ENCODE measurements around the gene MOG. TPM values are rescaled to one million over a fixed set of nuclear protein-coding genes. Genes with fewer than 3 reads are reported as not detected.
A peak's percentile ranks its signal among the peaks of the same experiment; 100 is the strongest.

MOG gene
- 12.6 TPM for total RNA-seq
- long read RNA-seq, partial matches to known transcripts = 0 of 1 reads
- long read RNA-seq, other reads (novel, unspliced or antisense) = 1 of 1 reads

GRCh38 chr6:29656798-29657197, at the start of gene MOG:
Gene MOG, plus strand, starts transcription at chr6:29657092. Its CDS starts 118 bp downstream, at chr6:29657210.
- intact Hi-C loops (cut with DNase I) = no loop called here
- ATAC-seq = peak; percentile 28
- DNase-seq (ENCODE audit: missing footprints) = no peak

- intact Hi-C loops (cut with DNase I) = no loop called here
- no peak for DNase-seq (ENCODE audit: missing footprints)
Measured at GRCh38 chr6:29608131-29608530, 48.8 kb upstream of the MOG start.

GRCh38 chr6:29610540-29610939, 46.4 kb upstream of the MOG start:
- ATAC-seq = no peak
- intact Hi-C loops (cut with DNase I) = no loop called here
- DNase-seq (ENCODE audit: missing footprints) = no peak

More at GRCh38 chr6:29608131-29608530, 48.8 kb upstream of the MOG start:
- no peak for ATAC-seq

GRCh38 chr6:29611426-29611825, 45.5 kb upstream of the MOG start:
- ATAC-seq (no peak), DNase-seq (ENCODE audit: missing footprints) (no peak)
- intact Hi-C loops (cut with DNase I) = no loop called here

DNA sequence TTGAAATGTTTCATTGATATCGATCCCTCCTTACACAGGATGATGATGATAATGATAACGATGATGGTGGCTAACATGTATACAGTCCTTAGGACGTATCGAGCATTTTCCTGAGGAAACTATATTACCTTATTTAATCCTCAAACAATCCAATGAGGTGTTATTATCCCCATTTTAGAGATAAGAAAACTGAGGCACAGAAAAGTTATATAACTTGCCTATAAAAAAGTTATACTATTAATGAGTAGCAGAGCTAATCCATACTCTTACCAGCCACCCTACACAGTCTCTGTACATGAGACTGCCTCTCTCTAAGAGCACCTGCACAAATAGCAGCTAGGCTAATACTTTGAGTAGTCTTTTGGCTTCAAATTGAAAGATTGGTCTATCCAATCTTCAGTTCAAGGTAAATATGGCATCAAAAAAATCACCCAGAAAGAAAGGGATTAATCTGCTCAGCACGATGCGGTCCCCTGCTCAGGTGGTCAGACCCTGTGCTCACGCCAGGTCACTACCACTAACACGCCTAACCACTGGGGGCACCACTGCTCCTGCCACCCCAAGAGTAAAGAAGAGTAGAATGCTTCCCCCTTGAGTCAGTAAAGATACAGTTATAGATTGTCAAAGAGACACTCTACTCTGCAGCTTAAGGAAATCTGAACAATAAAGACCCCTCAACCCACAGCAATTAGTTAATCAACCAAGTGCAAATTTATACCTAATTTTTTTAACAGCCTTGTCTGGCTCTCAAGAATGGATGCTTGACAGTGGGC, 38.9 kb upstream of the MOG start:
- intact Hi-C loops (cut with DNase I) = no loop called here
- no peak for DNase-seq (ENCODE audit: missing footprints)
- ATAC-seq = no peak

- intact Hi-C loops (cut with DNase I) = no loop called here
- DNase-seq (ENCODE audit: missing footprints) (no peak), ATAC-seq (no peak)
Measured at GRCh38 chr6:29619578-29620160, 37.2 kb upstream of the MOG start.

DNA sequence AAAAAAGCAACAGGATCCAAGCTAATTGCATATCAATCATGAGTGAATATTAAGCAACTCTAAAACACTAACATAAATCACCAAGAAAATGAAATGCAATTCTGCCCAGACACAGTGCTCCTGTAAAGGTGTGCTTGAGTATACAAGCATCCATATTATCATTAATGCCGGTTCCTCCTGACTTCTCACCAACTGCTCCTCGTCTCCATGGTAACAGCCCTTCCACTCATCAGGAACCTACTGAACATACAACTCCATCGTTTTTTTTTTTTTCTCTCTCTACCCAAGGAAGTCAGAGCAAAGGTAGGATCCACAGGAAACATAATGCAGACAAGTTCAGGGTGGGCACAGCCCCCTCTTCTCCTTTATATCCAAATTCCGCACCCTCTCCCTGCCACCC, 36.3 kb upstream of the MOG start:
- DNase-seq (ENCODE audit: missing footprints) (no peak), ATAC-seq (no peak)
- intact Hi-C loops (cut with DNase I) = no loop called here

DNA sequence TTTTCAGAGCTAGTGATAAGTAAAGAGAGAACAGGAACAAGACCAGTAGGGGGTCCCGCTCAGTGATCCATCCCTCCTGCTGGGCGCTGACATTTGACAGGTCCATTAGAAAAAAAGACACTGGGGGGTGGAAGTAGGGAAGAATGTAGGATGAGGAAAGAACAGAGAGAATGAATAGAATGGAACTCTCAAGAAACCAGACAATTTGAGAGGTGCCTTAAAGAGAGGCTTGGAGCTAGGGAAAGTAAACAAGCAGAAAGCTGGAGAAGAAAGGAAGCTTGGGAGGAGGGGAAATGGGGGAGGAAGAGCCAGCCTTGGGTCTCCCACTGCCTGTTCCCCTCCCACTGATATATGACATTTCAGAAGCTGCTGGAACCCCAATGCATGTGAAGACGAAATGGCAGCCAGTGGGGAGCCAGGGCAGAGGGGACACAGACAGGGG, 32.4 kb upstream of the MOG start:
- intact Hi-C loops (cut with DNase I) = no loop called here
- DNase-seq (ENCODE audit: missing footprints) (no peak), ATAC-seq (no peak)

- no peak for ATAC-seq
- intact Hi-C loops (cut with DNase I) = no loop called here
- DNase-seq (ENCODE audit: missing footprints) = no peak
Measured at GRCh38 chr6:29625337-29625930, 31.5 kb upstream of the MOG start.

GRCh38 chr6:29626948-29627754, 29.7 kb upstream of the MOG start:
- intact Hi-C loops (cut with DNase I) = no loop called here
- DNase-seq (ENCODE audit: missing footprints) = no peak
- peak; percentile 5 for ATAC-seq

GRCh38 chr6:29627755-29628418, 29.0 kb upstream of the MOG start:
- ATAC-seq (peak; percentile 58), DNase-seq (ENCODE audit: missing footprints) (peak; percentile 89)
- intact Hi-C loops (cut with DNase I) = no loop called here

GRCh38 chr6:29628419-29629281, 28.2 kb upstream of the MOG start:
- intact Hi-C loops (cut with DNase I) = no loop called here

DNA sequence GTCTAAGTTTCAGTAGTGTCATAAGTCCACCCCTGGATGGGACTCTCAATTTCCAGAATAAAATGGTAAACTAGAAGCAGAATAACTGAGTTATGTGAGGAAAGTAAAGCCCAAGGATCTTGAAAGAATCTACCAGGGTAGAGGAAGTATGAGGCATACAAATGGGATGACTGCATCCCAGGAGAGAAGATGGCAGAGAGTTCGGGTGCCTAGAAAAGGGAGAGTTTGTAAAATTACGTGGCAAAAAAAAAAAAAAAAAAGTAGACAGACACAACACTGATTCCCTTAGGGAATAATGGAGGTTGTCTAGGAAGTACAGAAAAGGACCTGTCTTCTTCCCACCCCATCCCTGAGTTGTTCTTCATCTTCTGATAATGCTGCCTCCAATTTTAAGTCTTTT, 27.3 kb upstream of the MOG start:
- intact Hi-C loops (cut with DNase I) = no loop called here
- DNase-seq (ENCODE audit: missing footprints) (no peak), ATAC-seq (no peak)

More at GRCh38 chr6:29628419-29629281, 28.2 kb upstream of the MOG start:
- ATAC-seq (peak; percentile 55), DNase-seq (ENCODE audit: missing footprints) (peak; percentile 80)

DNA sequence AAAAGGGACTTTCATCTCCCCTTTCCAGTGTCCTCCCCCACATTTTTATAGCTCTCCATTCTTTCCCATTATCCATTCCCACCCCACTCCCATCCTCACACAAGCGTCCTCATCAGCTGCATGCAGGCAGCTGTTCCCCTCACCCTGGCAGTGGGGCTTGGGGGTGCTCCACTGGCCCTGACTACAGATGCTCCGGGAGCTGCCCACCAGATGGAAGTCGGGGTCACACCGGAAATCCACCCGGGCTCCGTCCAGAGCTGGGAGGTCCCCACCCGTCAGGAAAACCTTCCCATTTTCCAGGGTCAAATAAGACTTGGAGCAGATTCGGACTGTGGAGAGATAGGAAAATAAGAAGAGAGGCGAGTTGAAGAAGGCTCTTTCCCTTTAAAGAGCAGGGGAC, 26.6 kb upstream of the MOG start:
- ATAC-seq (no peak), DNase-seq (ENCODE audit: missing footprints) (no peak)
- intact Hi-C loops (cut with DNase I) = no loop called here

- intact Hi-C loops (cut with DNase I) = no loop called here
- no peak for DNase-seq (ENCODE audit: missing footprints)
- no peak for ATAC-seq
Measured at GRCh38 chr6:29631209-29631810, 25.6 kb upstream of the MOG start.

DNA sequence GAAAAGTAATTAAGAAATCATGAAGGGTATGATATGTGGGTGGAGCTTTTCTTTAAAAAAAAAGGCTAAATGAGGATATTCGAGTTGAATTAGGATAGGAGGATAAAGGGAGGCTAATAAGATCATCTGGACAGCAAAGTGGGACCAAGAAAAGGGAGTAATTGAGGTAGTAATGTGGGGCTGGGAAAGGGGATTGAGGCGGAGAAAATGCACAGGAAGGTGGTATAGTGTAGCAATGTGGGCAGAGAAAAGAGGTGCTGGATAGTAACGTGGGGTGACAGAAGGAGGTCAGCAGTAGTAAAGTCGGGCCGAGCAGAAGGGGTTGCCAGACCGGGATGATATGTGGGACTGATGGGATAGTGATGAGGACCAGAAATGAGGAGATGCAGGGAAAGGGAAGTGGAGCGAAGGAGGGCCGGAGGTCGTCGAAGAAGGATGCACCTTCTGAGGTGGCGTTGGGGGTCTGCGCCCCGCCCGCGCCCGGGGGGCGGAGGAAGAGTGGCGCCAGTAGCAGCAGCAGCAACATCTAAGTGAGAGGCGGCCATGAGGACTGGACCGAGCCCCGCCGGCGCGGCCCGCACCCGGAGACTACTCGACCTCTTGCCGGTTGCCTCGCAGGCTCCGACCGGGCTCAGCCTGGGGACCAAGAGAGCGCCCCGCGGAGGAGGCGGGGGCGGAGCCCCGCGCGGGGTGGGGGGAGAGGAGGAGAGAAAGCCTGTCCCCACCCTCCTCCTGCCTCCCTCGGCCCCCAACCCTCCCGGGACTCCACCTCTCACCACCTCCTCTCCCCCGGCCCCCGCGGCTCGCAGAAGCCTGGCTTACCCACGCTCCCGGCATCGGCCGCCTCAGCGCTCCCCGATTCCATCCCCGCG, 24.8 kb upstream of the MOG start:
- ATAC-seq (peak; percentile 53), DNase-seq (ENCODE audit: missing footprints) (peak; percentile 86)
- intact Hi-C loops (cut with DNase I) = no loop called here
